IPS-18c (cell line): ENCODE results near the gene C15orf40.

Source experiments
- H3K4me3 ChIP-seq: 2 replicates; pipeline ENCODE4 v1.7.0; 2013; ENCODE audit warnings: low read depth, mild to moderate bottlenecking, low read length, moderate library complexity; ENCODE audit not compliant: insufficient read depth
- H3K9me3 ChIP-seq: one replicate; pipeline ENCODE4 v1.6.1; 2013; ENCODE audit warnings: mild to moderate bottlenecking, low read length, moderate library complexity; ENCODE audit not compliant: control insufficient read depth, insufficient read depth

The C15orf40 gene

GRCh38 chr15:82968066-82968465, 43.4 kb downstream of the C15orf40 start:
- H3K4me3 ChIP-seq, result no peak overlapping the region

GRCh38 chr15:82966671-82967071, 44.8 kb downstream of the C15orf40 start:
- Histone ChIP-seq H3K4me3 (no peak overlapping the region), H3K9me3 (no peaks in the 10 kb centered on the region)

More at GRCh38 chr15:82968066-82968465, 43.4 kb downstream of the C15orf40 start:
- no peaks in the 10 kb centered on the region for H3K9me3 ChIP-seq

GRCh38 chr15:82964890-82965289, 46.5 kb downstream of the C15orf40 start:
- Histone ChIP-seq H3K9me3 (no peaks in the 10 kb centered on the region), H3K4me3 (no peak overlapping the region)

GRCh38 chr15:82963471-82964341, 47.7 kb downstream of the C15orf40 start:
- no peaks in the 10 kb centered on the region for H3K9me3 ChIP-seq
- H3K4me3 ChIP-seq, result no peak overlapping the region

- H3K4me3 ChIP-seq, result no peak overlapping the region
- H3K9me3 ChIP-seq, result no peaks in the 10 kb centered on the region
These were observed 50.7 kb downstream of the C15orf40 start for GRCh38 chr15:82960766-82961165.

- Histone ChIP-seq H3K9me3 (no peaks in the 10 kb centered on the region), H3K4me3 (no peak overlapping the region)
These were observed 52.0 kb downstream of the C15orf40 start for GRCh38 chr15:82959423-82959822.

GRCh38 chr15:82958638-82959037, 52.8 kb downstream of the C15orf40 start:
- H3K9me3 ChIP-seq, result no peaks in the 10 kb centered on the region
- H3K4me3 ChIP-seq, result no peak overlapping the region

- Histone ChIP-seq H3K9me3 (no peaks in the 10 kb centered on the region), H3K4me3 (peak within 1 kb of the TSS; percentile 73)
These were observed 59.0 kb downstream of the C15orf40 start, which contains the start of gene HOMER2 for GRCh38 chr15:82952158-82953081. TSS of gene HOMER2 (minus strand) at chr15:82952720. CDS start at chr15:82952535, 185 bp downstream.

- H3K4me3 ChIP-seq, result peak overlapping the region; percentile 73; the same call in 1 of the 2 replicates
- H3K9me3 ChIP-seq, result no peaks in the 10 kb centered on the region
These were observed 59.8 kb downstream of the C15orf40 start for GRCh38 chr15:82951472-82952157.

- Histone ChIP-seq H3K4me3 (no peak overlapping the region), H3K9me3 (no peaks in the 10 kb centered on the region)
These were observed 60.6 kb downstream of the C15orf40 start for GRCh38 chr15:82950746-82951370.

GRCh38 chr15:82950295-82950694, 61.1 kb downstream of the C15orf40 start:
- no peak overlapping the region for H3K4me3 ChIP-seq
- H3K9me3 ChIP-seq, result no peaks in the 10 kb centered on the region

- no peaks in the 10 kb centered on the region for H3K9me3 ChIP-seq
- no peak overlapping the region for H3K4me3 ChIP-seq
These were observed 65.2 kb downstream of the C15orf40 start for GRCh38 chr15:82946155-82946701.

GRCh38 chr15:82945326-82945725, 66.1 kb downstream of the C15orf40 start:
- Histone ChIP-seq H3K4me3 (no peak overlapping the region), H3K9me3 (no peaks in the 10 kb centered on the region)

- no peaks in the 10 kb centered on the region for H3K9me3 ChIP-seq
- no peak overlapping the region for H3K4me3 ChIP-seq
These were observed 66.6 kb downstream of the C15orf40 start for GRCh38 chr15:82944821-82945220.

GRCh38 chr15:82944056-82944455, 67.4 kb downstream of the C15orf40 start:
- no peaks in the 10 kb centered on the region for H3K9me3 ChIP-seq
- no peak overlapping the region for H3K4me3 ChIP-seq

GRCh38 chr15:82943176-82943575, 68.3 kb downstream of the C15orf40 start:
- Histone ChIP-seq H3K9me3 (no peaks in the 10 kb centered on the region), H3K4me3 (no peak overlapping the region)
